Neural cell (in vitro differentiated cells): Measurements from ENCODE around the gene KPTN. TPM values are rescaled to one million over a fixed set of nuclear protein-coding genes. Genes with fewer than 3 reads are reported as not detected.

Source experiments
- H2AFZ ChIP-seq: fragments of 200-600, 300-800 bp; sonication (generic), shearing (Covaris generic); 2 replicates; pipeline ENCODE4 v1.6.0; 2014; ENCODE audit warnings: low read depth, mild to moderate bottlenecking, antibody characterized with exemption, low read length, moderate library complexity
- H3F3A ChIP-seq: fragments of 200-600 bp; shearing (Covaris generic); 2 replicates; pipeline ENCODE4 v1.6.1; 2016; ENCODE audit warnings: mild to moderate bottlenecking, moderate library complexity, mixed read lengths, antibody characterized with exemption, low read length; ENCODE audit not compliant: insufficient read depth, poor library complexity, severe bottlenecking
- H3K27ac ChIP-seq: fragments of 200-600, 300-800 bp; sonication (generic), shearing (Covaris generic); 2 replicates; pipeline ENCODE4 v1.5.1; 2014; ENCODE audit warnings: mild to moderate bottlenecking, low read length, moderate library complexity
- H3K27me3 ChIP-seq: fragments of 300-800, 200-600 bp; sonication (generic), shearing (Covaris generic); 2 replicates; pipeline ENCODE4 v1.6.0; 2014; ENCODE audit warnings: mild to moderate bottlenecking, low read depth, low read length, moderate library complexity; ENCODE audit not compliant: insufficient read depth
- H3K36me3 ChIP-seq: fragments of 300-800, 200-600 bp; sonication (generic), shearing (Covaris generic); 2 replicates; pipeline ENCODE4 v1.5.1; 2014; ENCODE audit warnings: mild to moderate bottlenecking, antibody characterized with exemption, low read length, moderate library complexity; ENCODE audit not compliant: insufficient read depth
- H3K4me2 ChIP-seq: fragments of 300-800, 200-600 bp; sonication (generic), shearing (Covaris generic); 2 replicates; pipeline ENCODE4 v1.6.0; 2014; ENCODE audit warnings: mild to moderate bottlenecking, low read length
- H3K4me3 ChIP-seq: fragments of 300-800, 200-600 bp; sonication (generic), shearing (Covaris generic); 2 replicates; pipeline ENCODE4 v1.5.1; 2014; ENCODE audit warnings: mild to moderate bottlenecking, low read length, moderate library complexity
- H3K79me2 ChIP-seq: fragments of 200-600 bp; shearing (Covaris generic); replicated peaks from 2 replicates; pipeline ENCODE4 v1.6.0; 2014; ENCODE audit warnings: mild to moderate bottlenecking, low read length, moderate library complexity; ENCODE audit not compliant: insufficient read depth
- H3K9ac ChIP-seq: fragments of 300-800, 200-600 bp; sonication (generic), shearing (Covaris generic); 2 replicates; pipeline ENCODE4 v1.6.1; 2016; ENCODE audit warnings: mild to moderate bottlenecking, low read length, mixed read lengths
- H3K9me2 ChIP-seq: fragments of 200-600 bp; shearing (Covaris generic); 2 replicates; pipeline ENCODE4 v1.6.1; 2016; ENCODE audit warnings: mild to moderate bottlenecking, low read length, mixed read lengths; ENCODE audit not compliant: insufficient read depth
- H3K9me3 ChIP-seq: fragments of 200-600, 300-800 bp; sonication (generic), shearing (Covaris generic); 2 replicates; pipeline ENCODE4 v1.6.1; 2016; ENCODE audit warnings: mild to moderate bottlenecking, mixed run types, low read length, moderate library complexity, mixed read lengths
- H4K20me1 ChIP-seq: fragments of 200-600 bp; shearing (Covaris generic); 2 replicates; pipeline ENCODE4 v1.6.1; 2016; ENCODE audit warnings: mild to moderate bottlenecking, mixed run types; ENCODE audit not compliant: insufficient read depth
- EP300 ChIP-seq: fragments of 450-650 bp; conservative IDR thresholded peaks from 2 replicates; pipeline ENCODE4 v1.6.1; 2014; ENCODE audit warnings: antibody characterized with exemption, mild to moderate bottlenecking, moderate library complexity; ENCODE audit not compliant: poor library complexity, severe bottlenecking
- EZH2 ChIP-seq: fragments of 200-600, 300-800 bp; shearing (Covaris generic), sonication (generic); IDR thresholded peaks from 2 replicates; pipeline ENCODE4 v1.6.1; 2014; ENCODE audit warnings: antibody characterized with exemption, low read length, borderline replicate concordance, mild to moderate bottlenecking; ENCODE audit not compliant: insufficient read depth, poor library complexity, severe bottlenecking
- MXI1 ChIP-seq: fragments of 450-650 bp; conservative IDR thresholded peaks from 2 replicates; pipeline ENCODE4 v1.6.1; 2014; ENCODE audit warnings: antibody characterized with exemption, mild to moderate bottlenecking; ENCODE audit not compliant: poor library complexity, severe bottlenecking
- POLR2AphosphoS5 ChIP-seq: IDR thresholded peaks from 2 replicates; pipeline ENCODE4 v1.6.1; 2012
- RAD21 ChIP-seq: fragments of 450-650 bp; conservative IDR thresholded peaks from 2 replicates; pipeline ENCODE4 v1.6.1; 2014; ENCODE audit warnings: antibody characterized with exemption, mild to moderate bottlenecking, moderate library complexity
- REST ChIP-seq: IDR thresholded peaks from 2 replicates; pipeline ENCODE4 v1.6.1; 2012; ENCODE audit warnings: borderline replicate concordance
- SMC3 ChIP-seq: fragments of 450-650 bp; conservative IDR thresholded peaks from 2 replicates; pipeline ENCODE4 v1.6.1; 2014; ENCODE audit warnings: antibody characterized with exemption, mild to moderate bottlenecking, moderate library complexity; ENCODE audit not compliant: poor library complexity
- TAF1 ChIP-seq: IDR thresholded peaks from 2 replicates; pipeline ENCODE4 v1.6.1; 2012; ENCODE audit warnings: low read depth
- polyA plus RNA-seq: library from polyadenylated mRNA; depleted of rRNA; stranded (reverse); fragments of >200 nt; gene quantifications from 2 replicates; pipeline ENCODE4 v1.2.3, GENCODE V29; 2014
- TF ChIP-seq, protein P1 (sequence below): fragments of 450-650 bp; IDR thresholded peaks from 2 replicates; pipeline ENCODE4 v1.5.1; 2014; ENCODE audit warnings: antibody characterized with exemption, mild to moderate bottlenecking, moderate library complexity; ENCODE audit not compliant: poor library complexity, severe bottlenecking

KPTN gene
- polyA plus RNA-seq, 1 donor from 2014 or later, result 23.8 TPM

GRCh38 chr19:47430041-47430802 is 53.8 kb downstream of the KPTN start:
- no peak for TF ChIP-seq TAF1
- TF ChIP-seq MXI1, result no peak
- Histone ChIP-seq H3K27me3 (peaks cover 20% of the 10 kb centered on the region), H3K36me3 (no peaks in the 10 kb centered on the region), H3K9me2 (no peaks in the 10 kb centered on the region), H2AFZ (no peak overlapping the region), H3F3A (peaks cover 6% of the 10 kb centered on the region), H3K27ac (no peak overlapping the region), H3K4me2 (no peak overlapping the region), H3K9ac (peak overlapping the region; percentile 20), H4K20me1 (no peaks in the 10 kb centered on the region), H3K4me3 (no peak overlapping the region), H3K79me2 (no peaks in the 10 kb centered on the region), H3K9me3 (no peaks in the 10 kb centered on the region)

DNA sequence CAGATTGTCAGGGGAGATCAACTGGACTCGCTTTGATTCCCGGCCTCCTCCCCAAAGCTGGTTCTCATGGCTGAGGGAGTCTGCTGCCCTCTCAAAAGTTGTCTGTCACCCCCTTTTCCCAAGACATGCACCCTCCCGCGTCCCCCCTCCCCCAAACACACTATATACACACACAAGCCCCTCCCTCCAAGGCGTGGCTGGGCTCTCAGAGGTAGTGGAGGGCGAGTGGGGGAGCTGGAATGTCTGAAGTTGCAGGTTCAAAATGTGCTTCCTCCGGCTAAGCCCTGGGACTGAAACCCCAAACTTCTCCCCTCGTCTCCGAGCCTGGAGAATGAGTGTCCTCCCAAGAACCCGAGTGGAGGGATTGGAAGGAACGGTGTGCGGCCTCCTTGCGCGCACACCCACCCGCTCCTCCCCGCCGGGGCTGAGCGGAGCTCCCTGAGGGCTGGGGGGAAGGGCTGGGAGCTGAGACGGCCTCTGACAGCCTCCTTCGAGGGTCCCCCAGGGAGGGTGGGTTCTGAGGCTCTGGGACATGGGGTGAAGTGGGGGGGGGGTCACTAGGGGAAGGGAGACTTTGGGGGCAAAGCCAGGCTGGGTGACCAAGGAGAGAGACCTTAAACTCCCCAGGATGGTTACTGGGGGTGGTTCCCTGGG is 54.8 kb downstream of the KPTN start:
- Histone ChIP-seq H3K4me3 (no peak overlapping the region), H3K4me2 (no peak overlapping the region), H3K9me3 (no peaks in the 10 kb centered on the region), H3K79me2 (no peaks in the 10 kb centered on the region), H3K27ac (no peak overlapping the region), H3F3A (peaks cover 6% of the 10 kb centered on the region), H4K20me1 (no peaks in the 10 kb centered on the region), H3K27me3 (peaks cover 20% of the 10 kb centered on the region), H3K9ac (peak overlapping the region; percentile 20), H2AFZ (no peak overlapping the region), H3K36me3 (no peaks in the 10 kb centered on the region), H3K9me2 (no peaks in the 10 kb centered on the region)
- TF ChIP-seq, protein P1, sequence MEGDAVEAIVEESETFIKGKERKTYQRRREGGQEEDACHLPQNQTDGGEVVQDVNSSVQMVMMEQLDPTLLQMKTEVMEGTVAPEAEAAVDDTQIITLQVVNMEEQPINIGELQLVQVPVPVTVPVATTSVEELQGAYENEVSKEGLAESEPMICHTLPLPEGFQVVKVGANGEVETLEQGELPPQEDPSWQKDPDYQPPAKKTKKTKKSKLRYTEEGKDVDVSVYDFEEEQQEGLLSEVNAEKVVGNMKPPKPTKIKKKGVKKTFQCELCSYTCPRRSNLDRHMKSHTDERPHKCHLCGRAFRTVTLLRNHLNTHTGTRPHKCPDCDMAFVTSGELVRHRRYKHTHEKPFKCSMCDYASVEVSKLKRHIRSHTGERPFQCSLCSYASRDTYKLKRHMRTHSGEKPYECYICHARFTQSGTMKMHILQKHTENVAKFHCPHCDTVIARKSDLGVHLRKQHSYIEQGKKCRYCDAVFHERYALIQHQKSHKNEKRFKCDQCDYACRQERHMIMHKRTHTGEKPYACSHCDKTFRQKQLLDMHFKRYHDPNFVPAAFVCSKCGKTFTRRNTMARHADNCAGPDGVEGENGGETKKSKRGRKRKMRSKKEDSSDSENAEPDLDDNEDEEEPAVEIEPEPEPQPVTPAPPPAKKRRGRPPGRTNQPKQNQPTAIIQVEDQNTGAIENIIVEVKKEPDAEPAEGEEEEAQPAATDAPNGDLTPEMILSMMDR, result no peak
- TF ChIP-seq TAF1 (no peak), MXI1 (no peak), RAD21 (no peak), POLR2AphosphoS5 (no peak), EP300 (no peak), EZH2 (no peak), REST (no peak), SMC3 (no peak)
